Ectodermal cell (in vitro differentiated cells): ENCODE measurements around the gene EHBP1.

Source experiments
- H3K27ac ChIP-seq: 2 replicates; pipeline ENCODE4 v1.7.0; 2013; ENCODE audit warnings: mild to moderate bottlenecking, low read depth, low read length; ENCODE audit not compliant: insufficient read depth, poor library complexity, severe bottlenecking
- H3K27me3 ChIP-seq: 2 replicates; pipeline ENCODE4 v1.7.0; 2013; ENCODE audit warnings: mild to moderate bottlenecking, low read length; ENCODE audit not compliant: insufficient read depth, control insufficient read depth, poor library complexity, severe bottlenecking
- H3K36me3 ChIP-seq: one replicate; pipeline ENCODE4 v1.7.0; 2013; ENCODE audit warnings: low read length; ENCODE audit not compliant: control insufficient read depth, insufficient read depth
- H3K4me1 ChIP-seq: one replicate; pipeline ENCODE4 v1.7.0; 2013; ENCODE audit warnings: low read length; ENCODE audit not compliant: control insufficient read depth, insufficient read depth
- H3K4me3 ChIP-seq: 2 replicates; pipeline ENCODE4 v1.7.0; 2013; ENCODE audit warnings: low read depth, low read length, control low read depth; ENCODE audit not compliant: insufficient read depth
- H3K9me3 ChIP-seq: 2 replicates; pipeline ENCODE4 v1.7.0; 2013; ENCODE audit warnings: mild to moderate bottlenecking, low read length, moderate library complexity; ENCODE audit not compliant: control insufficient read depth
- WGBS, 2 experiments: methylation state at CpG; one replicate each; pipeline ENCODE4 v1.1.7; 2013; ENCODE audit warnings: missing lambda C conversion rate in 2 of 2; 5-methylcytosine and 5-hydroxymethylcytosine counted together

Gene EHBP1

GRCh38 chr2:63078852-63079606 is 373.5 kb downstream of the EHBP1 start:
- H3K27me3 ChIP-seq: no peaks in the 10 kb centered on the region
- no peak overlapping the region for H3K27ac ChIP-seq
- WGBS, 2 experiments: 79 to 84% methylated on average over 3 of the region's 4 CpGs
- H3K9me3 ChIP-seq: no peaks in the 10 kb centered on the region
- H3K36me3 ChIP-seq: no peaks in the 10 kb centered on the region
- H3K4me1 ChIP-seq: no peaks in the 10 kb centered on the region
- no peak overlapping the region for H3K4me3 ChIP-seq

- no peaks in the 10 kb centered on the region for H3K27me3 ChIP-seq
- no peak overlapping the region for H3K27ac ChIP-seq
- H3K9me3 ChIP-seq: no peaks in the 10 kb centered on the region
- WGBS, 2 experiments: 85 to 90% methylated on average over 4 of the region's 4 CpGs
- no peak overlapping the region for H3K4me3 ChIP-seq
- no peaks in the 10 kb centered on the region for H3K36me3 ChIP-seq
- no peaks in the 10 kb centered on the region for H3K4me1 ChIP-seq
These were observed 375.9 kb downstream of the EHBP1 start for GRCh38 chr2:63081404-63081803.

- Histone ChIP-seq H3K4me1 (no peaks in the 10 kb centered on the region), H3K36me3 (no peaks in the 10 kb centered on the region), H3K27ac (no peak overlapping the region), H3K9me3 (no peaks in the 10 kb centered on the region), H3K27me3 (no peaks in the 10 kb centered on the region), H3K4me3 (no peak overlapping the region)
- 100% methylated on average over 1 of the region's 1 CpG; no CpG with 5 or more reads in 1 of the 2 experiments for WGBS, 2 experiments
These were observed 381.2 kb downstream of the EHBP1 start for GRCh38 chr2:63086687-63087086.

- WGBS, 2 experiments: 98 to 100% methylated on average over 1 of the region's 1 CpG
- Histone ChIP-seq H3K9me3 (no peaks in the 10 kb centered on the region), H3K4me3 (no peak overlapping the region)
These were observed 386.9 kb downstream of the EHBP1 start for GRCh38 chr2:63092401-63092800.

GRCh38 chr2:63092857-63093256 is 387.3 kb downstream of the EHBP1 start:
- WGBS, 2 experiments: no CpG with 5 or more reads among the region's 1 CpG
- no peak overlapping the region for H3K27ac ChIP-seq
- no peaks in the 10 kb centered on the region for H3K36me3 ChIP-seq
- H3K4me1 ChIP-seq: no peaks in the 10 kb centered on the region
- H3K27me3 ChIP-seq: no peaks in the 10 kb centered on the region
- H3K4me3 ChIP-seq: no peak overlapping the region
- H3K9me3 ChIP-seq: no peaks in the 10 kb centered on the region

More at GRCh38 chr2:63092401-63092800, 386.9 kb downstream of the EHBP1 start:
- Histone ChIP-seq H3K4me1 (no peaks in the 10 kb centered on the region), H3K27ac (no peak overlapping the region), H3K36me3 (no peaks in the 10 kb centered on the region), H3K27me3 (no peaks in the 10 kb centered on the region)

- WGBS, 2 experiments: 60% methylated on average over 1 of the region's 1 CpG; no CpG with 5 or more reads in 1 of the 2 experiments
- no peak overlapping the region for H3K4me3 ChIP-seq
- H3K27ac ChIP-seq: no peak overlapping the region
- no peaks in the 10 kb centered on the region for H3K27me3 ChIP-seq
- no peaks in the 10 kb centered on the region for H3K4me1 ChIP-seq
- H3K36me3 ChIP-seq: no peaks in the 10 kb centered on the region
- H3K9me3 ChIP-seq: no peaks in the 10 kb centered on the region
These were observed 388.0 kb downstream of the EHBP1 start for GRCh38 chr2:63093502-63093901.
